ENCODE data around the gene MED12L.
"Not testable (repeated sequence)": the region's sequence is repeated elsewhere in the genome, so short reads cannot be mapped to it uniquely, and the experiment has no call there.

The MED12L gene

DNA sequence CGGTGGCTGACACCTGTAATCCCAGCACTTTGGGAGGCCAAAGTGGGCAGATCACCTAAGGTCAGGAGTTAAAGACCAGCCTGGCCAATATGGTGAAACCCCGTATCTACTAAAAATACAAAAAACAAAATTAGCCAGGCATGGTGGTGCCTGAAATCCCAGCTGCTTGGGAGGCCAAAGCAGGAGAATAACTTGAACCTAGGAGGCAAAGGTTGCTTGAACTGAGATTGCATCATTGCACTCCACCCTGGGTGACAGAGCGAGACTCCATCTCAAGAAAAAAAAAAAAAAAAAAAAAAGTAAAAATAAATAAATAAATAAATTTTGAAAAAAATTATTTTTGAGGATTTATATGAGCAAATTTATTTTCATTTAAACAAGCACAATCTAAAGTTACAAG lies 306.7 kb downstream of the MED12L start:
- DNase-seq, result not testable (repeated sequence)

DNA sequence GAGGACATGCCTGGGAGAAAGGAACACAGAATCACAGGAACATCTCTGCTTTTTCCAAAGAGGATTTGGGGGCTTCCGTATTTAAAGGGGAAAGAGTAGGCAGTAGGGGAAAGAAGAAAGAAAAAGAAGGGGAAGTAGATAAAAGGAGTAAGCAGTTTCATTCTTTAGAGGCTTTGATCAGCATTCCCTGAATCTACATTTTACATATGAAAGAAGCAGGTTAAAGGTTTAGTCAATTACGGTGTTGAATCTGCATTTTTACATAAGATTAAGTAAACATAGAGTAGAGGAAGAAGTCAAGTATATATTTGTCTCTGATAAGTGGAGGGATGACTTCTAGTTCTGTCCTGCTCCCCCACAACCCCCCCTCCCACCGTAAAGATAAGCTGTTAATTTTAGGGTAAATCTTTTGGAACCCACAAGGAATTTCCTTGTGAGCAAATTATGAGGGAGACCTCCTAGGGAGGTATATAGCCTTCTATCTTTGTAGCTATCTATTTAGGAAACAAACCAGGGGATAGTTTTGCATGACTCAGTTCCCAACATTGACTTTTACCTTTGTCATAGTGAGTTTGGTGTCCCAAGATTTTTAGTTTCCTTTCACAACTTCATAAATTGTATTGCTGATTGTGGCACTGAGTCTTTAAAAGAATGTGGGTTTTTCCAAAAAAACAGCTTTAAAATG lies 307.8 kb downstream of the MED12L start:
- no peak for DNase-seq

DNA sequence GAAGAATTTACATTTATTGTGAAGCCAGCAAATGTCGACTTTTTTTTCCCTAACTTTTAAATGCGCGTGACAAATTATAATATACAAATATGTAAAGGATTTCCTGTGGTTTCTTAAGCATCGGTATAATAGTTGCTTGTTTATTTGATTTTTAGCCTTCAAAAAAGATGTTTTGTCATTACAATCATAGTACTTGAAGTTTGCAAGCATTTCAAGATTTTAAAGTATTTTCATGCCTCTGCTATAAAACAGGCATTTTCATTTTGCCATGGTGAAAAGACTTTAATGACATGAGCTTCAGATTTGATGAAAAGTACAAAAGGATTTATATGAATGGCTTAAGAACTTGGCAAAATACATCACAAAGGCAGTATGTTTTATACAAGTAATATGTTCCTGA lies 308.5 kb downstream of the MED12L start:
- DNase-seq, result no peak

DNA sequence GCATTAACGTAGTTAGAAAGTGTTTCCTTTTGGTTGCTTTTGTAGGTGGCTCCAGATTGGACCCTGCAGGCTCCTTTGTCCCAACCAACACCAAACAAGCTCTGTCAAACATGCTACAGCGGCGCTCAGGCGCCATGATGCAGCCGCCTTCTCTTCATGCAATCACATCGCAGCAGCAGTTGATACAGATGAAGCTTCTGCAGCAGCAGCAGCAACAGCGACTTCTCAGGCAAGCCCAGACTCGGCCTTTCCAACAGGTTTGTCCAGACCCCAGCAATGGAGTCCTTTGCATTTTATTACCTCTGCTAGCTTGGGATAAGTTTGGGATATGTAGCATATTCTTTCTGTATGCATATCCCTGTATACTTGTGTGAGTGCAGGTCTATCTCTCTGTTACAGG lies 309.1 kb downstream of the MED12L start:
- DNase-seq, result no peak

DNA sequence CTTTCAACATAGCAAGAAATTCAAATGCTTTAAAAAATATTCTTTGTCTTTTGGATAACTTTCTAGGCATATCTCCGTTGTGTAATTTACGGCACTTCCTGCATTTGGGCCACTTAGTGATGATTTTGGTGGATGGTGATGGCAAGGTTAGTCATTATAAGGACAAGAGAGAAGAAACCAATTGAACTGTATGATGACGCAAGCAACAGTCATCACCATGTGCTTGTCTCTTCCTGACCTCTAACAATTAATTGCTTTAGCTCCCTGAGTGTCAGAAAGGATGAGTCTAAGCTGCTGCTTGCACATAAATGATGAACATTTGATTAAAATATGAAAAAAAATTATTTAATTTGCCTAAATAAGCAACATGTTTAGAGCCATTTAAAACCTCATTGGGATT lies 310.3 kb downstream of the MED12L start:
- no peak for DNase-seq

DNA sequence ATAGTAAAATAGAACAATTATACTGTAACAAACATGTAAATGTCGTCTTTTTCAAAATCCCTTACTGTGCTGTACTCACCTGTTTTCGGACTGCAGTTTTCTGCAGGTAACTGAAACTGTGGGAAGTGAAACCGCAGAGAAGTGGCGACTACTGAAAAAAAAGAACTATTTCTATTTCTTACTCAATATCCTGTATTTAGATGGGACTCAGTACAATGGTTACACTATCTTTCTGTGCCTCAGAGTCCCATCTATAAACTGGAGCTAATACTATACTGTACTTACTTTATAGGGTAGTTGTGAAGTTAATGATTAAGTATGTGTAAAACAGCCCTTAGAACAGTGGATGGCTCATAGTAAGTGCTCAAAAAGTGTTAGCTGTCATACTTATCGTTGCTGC lies 313.4 kb downstream of the MED12L start:
- DNase-seq, result no peak

DNA sequence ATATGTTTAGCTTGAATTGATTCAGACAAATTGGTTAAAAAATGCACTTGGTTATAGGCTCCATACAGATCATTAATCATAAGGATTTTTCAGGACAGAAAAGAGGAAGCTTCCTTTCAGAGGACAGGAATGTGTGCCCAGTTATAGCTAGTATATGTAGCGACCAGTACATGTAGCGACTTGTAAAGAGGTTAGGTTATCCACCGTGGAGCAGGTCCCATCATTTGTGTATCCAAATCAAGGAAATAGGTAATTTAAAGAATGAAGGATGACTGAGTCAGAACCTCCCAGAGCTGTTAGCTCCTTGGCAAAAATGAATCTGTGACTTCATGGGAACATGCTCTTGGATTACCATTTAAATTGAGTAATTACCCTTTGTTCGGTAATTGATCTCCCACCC lies 314.9 kb downstream of the MED12L start:
- no peak for DNase-seq

DNA sequence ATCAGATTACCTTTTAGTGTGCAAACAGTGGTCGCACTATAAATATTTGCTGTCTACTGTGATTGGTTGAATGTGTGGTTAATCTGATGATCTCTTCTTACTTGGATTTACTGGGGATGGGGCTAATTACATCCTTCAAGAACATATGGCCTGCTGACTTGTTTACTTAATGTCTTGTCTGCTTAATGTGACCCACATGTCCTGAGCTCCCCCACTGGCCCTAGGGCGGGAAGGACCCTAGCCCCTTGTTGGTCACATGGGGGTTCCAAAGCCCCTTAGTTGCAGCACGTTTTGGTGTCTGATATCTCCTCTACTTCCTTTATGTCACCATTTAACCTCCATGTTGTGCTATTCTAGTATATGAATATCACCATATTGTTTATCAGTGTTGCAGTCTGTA lies 316.9 kb downstream of the MED12L start:
- no peak for DNase-seq

DNA sequence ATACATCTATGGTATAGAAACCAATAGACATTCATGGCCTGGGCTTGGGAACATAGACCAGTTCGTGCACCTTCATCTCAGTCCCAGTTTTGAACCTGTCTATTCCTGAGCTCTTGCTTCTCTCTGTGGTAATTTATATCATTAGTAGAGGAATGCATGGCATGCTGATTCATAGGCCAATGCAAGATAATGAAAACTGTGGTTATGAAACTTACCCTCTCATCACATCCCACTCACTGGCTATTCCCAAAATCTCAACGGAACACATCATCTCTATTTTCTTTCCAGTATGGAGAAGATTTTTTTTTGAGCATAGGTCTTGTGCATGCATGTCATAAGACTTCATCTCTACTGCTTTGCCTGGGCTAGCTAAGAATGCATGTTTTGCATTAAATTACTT lies 317.8 kb downstream of the MED12L start:
- no peak for DNase-seq

DNA sequence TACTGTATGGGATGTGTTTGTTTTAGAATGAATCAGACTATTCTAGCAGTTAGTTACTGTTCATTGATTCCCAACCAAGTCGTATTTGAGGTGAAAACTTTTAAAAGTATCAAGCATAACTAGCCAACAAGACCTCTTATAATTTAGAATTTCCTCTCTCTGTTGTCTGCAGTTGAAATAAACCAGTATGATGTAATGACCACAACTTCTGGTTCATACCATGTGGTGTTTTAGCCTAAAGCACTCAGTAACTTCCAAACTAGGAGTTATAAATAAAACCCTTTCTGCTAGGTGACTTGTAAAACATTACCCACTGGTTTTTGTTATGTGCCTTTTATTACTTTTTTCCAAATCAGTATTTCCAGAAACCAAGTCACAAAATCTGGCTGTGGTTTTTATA lies 318.9 kb downstream of the MED12L start:
- DNase-seq, result no peak

DNA sequence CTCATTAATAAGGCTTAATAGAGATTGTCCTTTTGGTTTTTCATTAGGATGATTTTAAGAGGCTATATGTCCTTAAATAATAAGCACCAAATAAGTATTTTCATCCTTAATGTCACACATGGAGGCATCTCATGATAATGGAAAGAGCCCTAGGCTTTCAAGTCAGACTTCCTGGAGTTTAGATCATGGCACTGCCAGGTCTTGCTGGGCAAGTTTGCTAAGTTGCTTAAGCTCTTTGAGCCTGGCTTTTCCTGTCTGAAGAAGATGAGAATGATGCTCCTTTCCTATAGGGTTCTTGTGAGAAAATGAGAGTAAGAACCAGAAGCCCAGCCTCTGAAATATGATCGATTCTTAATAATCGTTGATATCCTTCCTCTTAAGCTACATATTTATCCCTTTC lies 322.5 kb downstream of the MED12L start:
- no peak for DNase-seq

DNA sequence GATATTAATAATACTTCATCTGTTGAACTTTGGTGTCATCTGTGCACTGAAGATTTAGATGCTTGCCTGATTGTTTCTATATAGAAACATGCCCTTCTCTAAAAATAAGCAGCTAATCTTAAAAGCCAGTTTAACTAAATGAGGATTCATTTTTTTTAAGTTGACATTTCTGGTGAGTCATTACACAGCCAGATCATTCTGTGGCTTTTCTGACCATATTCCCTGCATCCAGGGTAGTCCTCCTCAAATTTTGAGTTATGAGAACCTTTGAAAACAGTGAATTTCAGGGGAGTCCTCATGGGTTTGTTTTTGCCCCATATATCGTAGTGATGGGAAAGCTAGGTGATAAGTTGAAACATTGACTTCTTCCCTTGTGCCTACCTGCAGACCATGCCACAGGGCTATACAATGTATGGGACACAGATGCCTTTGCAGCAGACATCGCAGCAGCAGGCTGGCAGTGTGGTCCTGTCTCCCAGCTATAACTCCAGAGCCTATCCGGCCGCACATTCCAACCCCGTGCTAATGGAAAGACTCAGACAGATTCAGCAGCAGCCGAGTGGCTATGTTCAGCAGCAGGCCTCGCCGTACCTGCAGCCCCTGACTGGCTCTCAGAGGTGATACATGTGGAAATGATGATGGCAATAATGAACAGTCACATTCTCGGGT lies 325.6 kb downstream of the MED12L start:
- no peak for DNase-seq

DNA sequence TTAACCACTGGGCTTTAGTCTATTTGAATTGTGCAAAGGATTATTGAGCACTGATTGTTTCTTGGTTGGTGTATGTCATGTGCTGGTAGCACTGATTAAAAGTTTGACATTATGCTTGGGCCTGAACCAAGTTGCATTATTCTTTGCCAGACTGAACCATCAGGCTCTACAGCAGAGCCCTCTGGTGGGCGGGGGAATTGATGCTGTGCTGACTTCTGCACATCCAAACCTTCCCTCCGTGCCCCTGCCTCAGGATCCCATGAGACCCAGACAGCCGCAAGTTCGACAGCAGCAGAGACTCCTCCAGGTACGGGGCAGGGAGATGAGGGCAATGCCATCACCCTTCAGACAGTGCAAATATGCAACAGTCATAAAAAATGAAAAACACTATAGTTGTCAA lies 327.5 kb downstream of the MED12L start:
- DNase-seq, result no peak

DNA sequence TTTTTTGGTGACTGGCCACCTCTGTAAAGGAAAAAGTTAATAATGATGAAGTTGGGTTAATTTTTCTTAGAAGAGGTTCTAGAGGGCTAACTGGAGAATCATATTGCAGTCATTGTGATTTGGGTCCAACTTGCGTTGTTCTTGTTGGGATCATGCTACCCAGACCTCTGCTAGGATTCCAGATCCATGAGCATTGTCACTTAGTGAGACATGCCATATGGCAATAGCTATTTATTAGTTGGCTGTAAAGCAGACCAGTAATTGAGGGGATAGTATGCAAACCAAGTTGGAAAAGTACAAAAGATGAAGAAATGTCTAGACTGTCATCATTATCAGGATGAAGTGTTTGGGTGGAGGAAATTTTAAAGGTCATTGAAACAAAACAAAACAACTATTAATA lies 329.8 kb downstream of the MED12L start:
- DNase-seq, result no peak

DNA sequence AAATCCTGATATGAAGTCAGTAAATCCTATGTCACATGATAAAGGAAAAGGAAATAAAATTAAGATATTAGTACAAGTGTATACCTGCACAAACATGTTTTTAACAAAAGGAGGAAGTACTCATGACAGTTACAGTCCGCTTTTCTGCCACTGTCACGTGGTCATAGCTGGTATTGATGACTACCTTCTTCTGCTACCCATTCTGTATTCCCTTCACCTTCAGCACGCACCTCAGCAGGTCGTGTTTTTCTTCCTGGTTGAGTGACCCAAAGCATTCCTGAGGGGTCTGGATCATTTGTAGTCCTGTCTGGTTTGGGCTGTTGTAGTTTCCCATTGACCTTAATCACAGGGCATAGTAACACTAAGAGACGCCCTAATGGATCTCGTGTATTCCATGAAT lies 334.3 kb downstream of the MED12L start:
- no peak for DNase-seq

DNA sequence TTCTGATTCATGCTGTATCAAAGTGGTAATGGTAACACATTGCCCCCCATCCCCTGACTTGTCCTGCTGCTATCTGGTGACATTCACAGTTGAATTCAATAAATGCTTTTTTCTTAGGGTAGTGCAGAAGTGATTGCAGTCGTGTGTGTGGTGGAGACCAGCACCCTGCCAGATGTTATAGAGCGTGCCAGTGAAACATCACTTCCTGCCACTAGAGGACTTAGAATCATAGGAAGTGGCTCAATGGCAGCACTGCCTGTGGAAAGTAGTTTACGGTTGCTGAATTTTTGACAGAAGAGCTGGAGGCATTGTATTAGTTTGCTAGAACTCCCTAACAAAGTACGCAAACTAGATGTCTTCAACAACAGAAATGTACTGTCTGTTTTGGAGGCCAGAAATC lies 336.5 kb downstream of the MED12L start:
- no peak for DNase-seq

DNA sequence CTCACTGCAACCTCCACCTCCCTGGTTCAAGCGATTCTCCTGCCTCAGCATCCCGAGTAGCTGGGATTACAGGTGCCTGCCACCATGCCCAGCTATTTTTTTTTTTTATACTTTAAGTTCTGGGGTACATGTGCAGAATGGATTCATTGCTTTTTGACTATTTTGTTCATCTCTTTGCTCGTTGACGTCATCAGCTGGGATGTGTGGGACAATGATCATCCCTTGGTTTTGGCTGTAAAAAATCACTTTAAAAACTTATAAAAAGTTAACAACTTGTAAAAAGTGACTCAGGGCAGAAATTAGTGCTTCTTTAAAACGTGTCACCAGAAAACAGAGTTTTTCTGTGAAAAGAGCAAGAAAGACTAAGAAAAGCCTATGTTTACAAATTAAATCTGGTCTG lies 337.6 kb downstream of the MED12L start:
- no peak for DNase-seq

DNA sequence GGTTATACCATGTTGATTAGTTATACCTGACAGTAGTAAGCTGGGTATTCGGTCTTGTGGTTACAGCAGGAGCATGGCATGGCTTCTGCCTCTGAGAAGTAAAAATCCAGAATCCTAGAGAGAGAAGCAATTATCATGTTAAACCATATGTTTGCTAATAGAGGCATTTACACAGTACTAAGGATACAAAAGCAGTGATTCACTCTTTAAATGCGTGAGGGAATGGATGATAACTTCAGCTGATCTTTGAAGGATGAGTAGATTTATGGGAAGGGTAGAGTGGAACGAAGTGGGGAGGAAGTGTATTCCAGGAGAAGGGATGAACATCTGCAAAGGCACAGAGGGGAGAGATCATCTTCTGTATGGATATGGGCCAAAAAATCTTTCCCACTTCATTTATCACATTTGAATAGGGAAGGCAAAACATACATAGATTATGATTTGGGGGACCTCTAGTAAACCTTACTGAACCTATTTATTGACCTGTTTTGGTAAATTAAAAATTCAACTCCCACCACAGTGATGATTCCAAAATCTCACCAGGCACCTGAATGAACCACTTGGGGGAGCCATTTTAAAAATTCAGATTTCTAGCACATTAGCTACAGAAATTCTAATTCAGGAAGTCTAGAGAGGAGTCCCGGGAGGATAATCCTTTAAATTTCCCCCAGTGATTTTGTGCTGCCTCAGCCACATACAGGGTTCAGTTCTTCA lies 340.3 kb downstream of the MED12L start:
- no peak for DNase-seq

DNA sequence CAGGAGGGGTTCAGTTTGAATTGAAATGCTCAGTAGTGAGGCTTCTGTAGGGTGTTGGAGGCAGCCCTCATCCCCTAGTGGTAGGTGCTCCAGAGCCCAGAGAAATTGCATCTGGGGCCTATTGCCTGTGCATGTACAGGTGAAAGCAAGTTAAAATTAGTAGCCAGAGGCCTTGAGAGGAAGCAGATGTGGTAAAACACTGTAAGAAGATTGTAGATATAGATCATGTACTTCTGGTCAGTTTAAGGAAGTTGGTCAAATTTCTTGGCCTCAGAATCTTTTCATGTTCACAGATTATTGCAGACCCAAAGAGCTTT lies 340.8 kb downstream of the MED12L start:
- DNase-seq, result no peak

DNA sequence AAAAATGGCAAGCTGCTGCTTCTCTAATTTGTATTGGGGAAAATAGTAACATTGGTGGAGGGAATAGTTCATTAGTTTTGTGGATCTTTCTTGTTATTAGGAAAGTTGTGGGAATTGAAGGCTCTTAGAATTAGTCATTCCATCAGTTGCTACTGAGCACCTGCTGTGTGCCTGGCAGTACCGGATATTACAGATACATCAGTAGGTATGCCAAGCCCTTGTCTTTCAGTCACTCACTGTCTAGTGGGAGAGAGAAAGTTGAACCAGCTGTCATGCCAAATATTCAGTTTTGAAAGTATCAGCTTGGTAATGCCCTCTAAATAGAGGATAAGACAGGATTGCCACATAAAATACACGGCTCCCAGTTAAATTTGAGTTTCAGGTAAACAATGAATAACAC lies 342.9 kb downstream of the MED12L start:
- DNase-seq, result no peak

DNA sequence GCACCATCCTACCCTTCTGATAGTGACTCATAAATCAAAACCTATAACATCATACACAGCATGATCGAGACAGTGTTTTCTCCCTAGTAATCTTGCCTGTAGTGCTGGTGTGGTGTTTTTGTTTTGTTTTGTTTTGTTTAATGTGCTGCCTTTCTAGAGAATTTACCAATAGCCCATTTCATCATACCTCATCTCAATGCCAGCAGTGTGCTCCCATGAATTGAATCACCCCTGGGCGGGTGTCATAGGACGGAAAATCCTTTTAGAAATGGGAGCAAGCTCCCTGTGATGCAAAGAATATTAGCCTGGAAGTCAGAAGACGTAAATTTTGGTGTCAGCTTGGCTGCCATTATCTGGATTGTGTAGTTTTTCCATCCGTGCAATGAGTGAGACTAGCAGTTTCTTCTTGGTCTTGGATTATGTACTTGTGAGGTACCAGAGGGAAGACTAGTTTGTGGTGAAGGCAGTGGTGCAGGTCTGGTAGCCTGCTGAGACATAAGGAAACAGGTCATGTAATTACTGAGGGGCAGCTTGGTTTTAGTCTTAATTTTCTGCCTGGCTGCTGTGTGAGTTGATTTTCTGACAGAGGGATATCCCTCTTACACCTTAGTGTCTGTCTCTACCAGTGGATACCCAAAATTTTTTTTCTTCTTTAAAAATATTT lies 345.5 kb downstream of the MED12L start:
- DNase-seq, result no peak

DNA sequence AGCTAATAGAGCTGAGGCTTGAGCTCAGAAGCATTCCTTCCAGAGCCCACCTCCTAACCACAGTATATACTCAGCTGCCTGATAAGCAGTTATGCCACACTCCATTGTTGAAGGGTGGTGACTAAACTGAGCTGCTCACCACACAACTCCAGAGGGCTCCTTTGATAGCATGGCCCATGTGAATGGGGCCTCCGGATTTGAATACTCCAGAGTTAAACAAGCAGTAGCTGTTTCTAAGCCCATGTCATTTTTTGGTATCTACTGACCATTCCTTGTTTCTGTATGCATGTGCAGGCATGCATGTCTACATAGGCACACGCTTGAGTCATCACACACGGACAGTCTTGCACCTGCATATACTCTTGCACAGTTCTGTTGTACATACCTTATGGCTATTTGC lies 346.5 kb downstream of the MED12L start:
- DNase-seq, result no peak

DNA sequence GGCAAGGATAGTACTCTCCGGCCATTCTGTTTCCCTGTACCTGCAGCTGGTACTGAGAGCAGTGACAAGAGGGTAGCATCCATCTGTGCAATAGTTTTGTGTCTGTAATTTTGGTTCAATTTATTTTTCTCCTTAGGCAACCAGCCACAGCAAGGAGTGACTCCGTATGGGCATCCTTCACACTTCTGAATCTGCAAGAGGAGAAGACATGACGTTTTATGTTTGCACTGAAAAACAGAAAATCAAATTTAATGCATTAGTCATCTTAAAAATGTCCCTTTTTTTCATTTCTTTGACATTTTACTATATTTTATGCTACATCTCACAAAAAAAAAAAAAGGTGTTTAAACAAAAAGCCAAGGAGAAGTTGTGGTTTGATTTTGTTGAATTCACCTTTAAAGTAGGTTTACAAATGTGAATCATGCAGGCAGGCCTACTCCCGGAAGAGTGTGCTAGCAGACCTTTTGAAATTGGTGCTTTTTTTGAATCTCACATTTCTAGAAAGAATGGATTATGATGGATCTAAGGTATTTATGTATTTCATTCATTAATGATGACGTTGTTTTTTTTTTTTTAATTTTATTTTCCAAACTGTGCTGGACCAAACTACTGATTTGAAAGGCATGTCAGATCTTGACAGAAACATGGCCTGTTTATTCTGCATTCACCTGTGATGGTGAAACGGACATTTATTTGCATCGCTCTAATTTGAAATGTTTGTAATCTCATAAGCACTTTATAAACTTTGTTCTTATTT lies 347.3 kb downstream of the MED12L start:
- no peak for DNase-seq
